ENCODE data around the gene ATP8A2. TPM values are rescaled to one million over a fixed set of nuclear protein-coding genes. Genes with fewer than 3 reads are reported as not detected.

ATP8A2 gene
- total RNA-seq, 1 donor from 2014 or later: 1.3 TPM

GRCh38 chr13:26054896-26055295 is 683.1 kb downstream of the ATP8A2 start:
- TF ChIP-seq CTCF (IDR thresholded peaks at IDR 0.05; ENCODE audit: insufficient read depth, low read depth, low read length) (no peak), EZH2 (IDR thresholded peaks at IDR 0.05; ENCODE audit: insufficient read depth, low read length) (no peak)

GRCh38 chr13:26058704-26059103 is 686.9 kb downstream of the ATP8A2 start:
- TF ChIP-seq EZH2 (IDR thresholded peaks at IDR 0.05; ENCODE audit: insufficient read depth, low read length) (no peak), CTCF (IDR thresholded peaks at IDR 0.05; ENCODE audit: insufficient read depth, low read depth, low read length) (no peak)
- Mint-ChIP-seq H3K27ac (ENCODE audit: unreplicated experiment) (no peak overlapping the region), H3K36me3 (ENCODE audit: low read depth, unreplicated experiment) (no peaks in the 10 kb centered on the region), H3K4me3 (ENCODE audit: unreplicated experiment) (no peak overlapping the region), H3K4me1 (ENCODE audit: low read depth, unreplicated experiment) (peaks cover 17% of the 10 kb centered on the region), H3K27me3 (ENCODE audit: low read depth, unreplicated experiment) (peaks cover 3% of the 10 kb centered on the region), H3K9me3 (ENCODE audit: unreplicated experiment) (no peaks in the 10 kb centered on the region)
- H2AFZ ChIP-seq (ENCODE audit: low read depth, low read length): no peak overlapping the region
- H3K27ac ChIP-seq (ENCODE audit: low read depth, low read length): no peak overlapping the region
- FAIRE-seq: no peak
- no peak for DNase-seq (ENCODE audit: low read depth)
- no peaks in the 10 kb centered on the region for H3K27me3 ChIP-seq (ENCODE audit: insufficient read depth, low read length)
- H3K4me3 ChIP-seq (ENCODE audit: insufficient read depth, low read depth, low read length): no peak overlapping the region
- H3K9ac ChIP-seq (ENCODE audit: low read length): no peak overlapping the region
- no peaks in the 10 kb centered on the region for H3K9me3 ChIP-seq (ENCODE audit: insufficient read depth, low read depth, low read length)
- H3K4me1 ChIP-seq (ENCODE audit: insufficient read depth, low read length): no peaks in the 10 kb centered on the region
- H3K79me2 ChIP-seq (ENCODE audit: insufficient read depth, low read length): no peaks in the 10 kb centered on the region
- no peaks in the 10 kb centered on the region for H4K20me1 ChIP-seq (ENCODE audit: insufficient read depth, low read length)
- no peaks in the 10 kb centered on the region for H3K36me3 ChIP-seq (ENCODE audit: insufficient read depth, low read length)
- no peak overlapping the region for H3K4me2 ChIP-seq (ENCODE audit: low read length)

More at GRCh38 chr13:26054896-26055295, 683.1 kb downstream of the ATP8A2 start:
- Mint-ChIP-seq H3K27ac (ENCODE audit: unreplicated experiment) (no peak overlapping the region), H3K27me3 (ENCODE audit: low read depth, unreplicated experiment) (peaks cover 10% of the 10 kb centered on the region), H3K4me3 (ENCODE audit: unreplicated experiment) (no peak overlapping the region), H3K9me3 (ENCODE audit: unreplicated experiment) (no peaks in the 10 kb centered on the region), H3K36me3 (ENCODE audit: low read depth, unreplicated experiment) (no peaks in the 10 kb centered on the region), H3K4me1 (ENCODE audit: low read depth, unreplicated experiment) (no peaks in the 10 kb centered on the region)
- H3K27ac ChIP-seq (ENCODE audit: low read depth, low read length): no peak overlapping the region
- no peak overlapping the region for H2AFZ ChIP-seq (ENCODE audit: low read depth, low read length)
- H3K4me1 ChIP-seq (ENCODE audit: insufficient read depth, low read length): no peaks in the 10 kb centered on the region
- H3K9ac ChIP-seq (ENCODE audit: low read length): no peak overlapping the region
- no peaks in the 10 kb centered on the region for H3K36me3 ChIP-seq (ENCODE audit: insufficient read depth, low read length)
- DNase-seq (ENCODE audit: low read depth): no peak
- H4K20me1 ChIP-seq (ENCODE audit: insufficient read depth, low read length): no peaks in the 10 kb centered on the region
- no peaks in the 10 kb centered on the region for H3K27me3 ChIP-seq (ENCODE audit: insufficient read depth, low read length)
- H3K9me3 ChIP-seq (ENCODE audit: insufficient read depth, low read depth, low read length): no peaks in the 10 kb centered on the region
- FAIRE-seq: no peak
- H3K4me2 ChIP-seq (ENCODE audit: low read length): no peak overlapping the region
- H3K4me3 ChIP-seq (ENCODE audit: insufficient read depth, low read depth, low read length): no peak overlapping the region
- peaks cover 6% of the 10 kb centered on the region for H3K79me2 ChIP-seq (ENCODE audit: insufficient read depth, low read length)

GRCh38 chr13:26060357-26060756 is 688.6 kb downstream of the ATP8A2 start:
- Histone ChIP-seq H3K4me1 (ENCODE audit: insufficient read depth, low read length) (no peaks in the 10 kb centered on the region), H3K4me2 (ENCODE audit: low read length) (no peak overlapping the region), H2AFZ (ENCODE audit: low read depth, low read length) (no peak overlapping the region), H3K9me3 (ENCODE audit: insufficient read depth, low read depth, low read length) (no peaks in the 10 kb centered on the region), H4K20me1 (ENCODE audit: insufficient read depth, low read length) (no peaks in the 10 kb centered on the region), H3K4me3 (ENCODE audit: insufficient read depth, low read depth, low read length) (no peak overlapping the region), H3K9ac (ENCODE audit: low read length) (no peak overlapping the region), H3K36me3 (ENCODE audit: insufficient read depth, low read length) (no peaks in the 10 kb centered on the region), H3K27me3 (ENCODE audit: insufficient read depth, low read length) (no peaks in the 10 kb centered on the region), H3K27ac (ENCODE audit: low read depth, low read length) (no peak overlapping the region), H3K79me2 (ENCODE audit: insufficient read depth, low read length) (no peaks in the 10 kb centered on the region)
- H3K36me3 Mint-ChIP-seq (ENCODE audit: low read depth, unreplicated experiment): no peaks in the 10 kb centered on the region
- H3K4me3 Mint-ChIP-seq (ENCODE audit: unreplicated experiment): no peak overlapping the region
- H3K27me3 Mint-ChIP-seq (ENCODE audit: low read depth, unreplicated experiment): peaks cover 2% of the 10 kb centered on the region
- TF ChIP-seq CTCF (IDR thresholded peaks at IDR 0.05; ENCODE audit: insufficient read depth, low read depth, low read length): no peak
- TF ChIP-seq EZH2 (IDR thresholded peaks at IDR 0.05; ENCODE audit: insufficient read depth, low read length): no peak
- DNase-seq (ENCODE audit: low read depth) (no peak), FAIRE-seq (no peak)
- H3K4me1 Mint-ChIP-seq (ENCODE audit: low read depth, unreplicated experiment): peaks cover 17% of the 10 kb centered on the region
- no peaks in the 10 kb centered on the region for H3K9me3 Mint-ChIP-seq (ENCODE audit: unreplicated experiment)
- no peak overlapping the region for H3K27ac Mint-ChIP-seq (ENCODE audit: unreplicated experiment)

Measured in astrocyte (in vitro differentiated cells and primary cell).